GM13976 (cell line): ENCODE results near the gene TUB.

Source experiments
- DNase-seq: peaks from one replicate; pipeline ENCODE4 v3.0.0; 2012; ENCODE audit warnings: low spot score
- in situ Hi-C: fragments of 300-500 bp; cut with MboI; formaldehyde crosslinking; loops from one replicate; pipeline ENCODE4 v1.12.0; 2022; ENCODE audit warnings: low sequenced_read_pairs, mixed read lengths, inconsistent platforms; ENCODE audit not compliant: unreplicated experiment
- TF ChIP-seq, protein P1 (sequence below): IDR thresholded peaks from 2 replicates; pipeline ENCODE4 v1.5.1; 2012; ENCODE audit warnings: borderline replicate concordance, mild to moderate bottlenecking; ENCODE audit not compliant: insufficient read depth; ENCODE audit errors: extremely low read depth, missing control alignments, control extremely low read depth

The TUB gene

DNA sequence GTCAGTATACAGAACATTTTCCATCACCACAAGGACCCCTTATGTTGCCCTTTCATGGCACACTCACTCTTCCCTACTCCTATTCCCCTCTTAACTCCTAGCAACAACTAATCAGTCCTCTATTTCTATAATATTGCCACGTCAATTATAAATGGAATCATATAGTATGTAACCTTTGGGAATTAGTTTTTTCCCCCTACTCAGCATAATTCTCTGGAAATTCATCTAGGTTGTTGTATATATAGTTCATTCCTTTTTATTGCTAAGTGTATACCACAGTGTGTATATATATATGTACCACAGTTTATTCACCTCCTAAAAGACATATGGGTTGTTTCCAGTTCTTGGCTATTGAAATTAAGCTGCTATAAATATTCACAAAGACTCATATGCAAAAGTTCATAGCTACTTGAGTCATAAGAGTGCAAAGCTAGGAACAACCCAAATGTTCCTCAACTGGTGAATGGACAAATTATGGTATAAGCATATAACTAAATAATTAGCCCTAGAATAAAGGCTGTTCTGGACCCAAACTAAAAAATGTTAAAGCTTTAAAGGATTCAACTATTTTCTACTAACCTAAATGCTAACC lies 41.3 kb downstream of the TUB start:
- in situ Hi-C loops: no loop called here
- TF ChIP-seq, protein P1, sequence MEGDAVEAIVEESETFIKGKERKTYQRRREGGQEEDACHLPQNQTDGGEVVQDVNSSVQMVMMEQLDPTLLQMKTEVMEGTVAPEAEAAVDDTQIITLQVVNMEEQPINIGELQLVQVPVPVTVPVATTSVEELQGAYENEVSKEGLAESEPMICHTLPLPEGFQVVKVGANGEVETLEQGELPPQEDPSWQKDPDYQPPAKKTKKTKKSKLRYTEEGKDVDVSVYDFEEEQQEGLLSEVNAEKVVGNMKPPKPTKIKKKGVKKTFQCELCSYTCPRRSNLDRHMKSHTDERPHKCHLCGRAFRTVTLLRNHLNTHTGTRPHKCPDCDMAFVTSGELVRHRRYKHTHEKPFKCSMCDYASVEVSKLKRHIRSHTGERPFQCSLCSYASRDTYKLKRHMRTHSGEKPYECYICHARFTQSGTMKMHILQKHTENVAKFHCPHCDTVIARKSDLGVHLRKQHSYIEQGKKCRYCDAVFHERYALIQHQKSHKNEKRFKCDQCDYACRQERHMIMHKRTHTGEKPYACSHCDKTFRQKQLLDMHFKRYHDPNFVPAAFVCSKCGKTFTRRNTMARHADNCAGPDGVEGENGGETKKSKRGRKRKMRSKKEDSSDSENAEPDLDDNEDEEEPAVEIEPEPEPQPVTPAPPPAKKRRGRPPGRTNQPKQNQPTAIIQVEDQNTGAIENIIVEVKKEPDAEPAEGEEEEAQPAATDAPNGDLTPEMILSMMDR: no peak
- no peak for DNase-seq

DNA sequence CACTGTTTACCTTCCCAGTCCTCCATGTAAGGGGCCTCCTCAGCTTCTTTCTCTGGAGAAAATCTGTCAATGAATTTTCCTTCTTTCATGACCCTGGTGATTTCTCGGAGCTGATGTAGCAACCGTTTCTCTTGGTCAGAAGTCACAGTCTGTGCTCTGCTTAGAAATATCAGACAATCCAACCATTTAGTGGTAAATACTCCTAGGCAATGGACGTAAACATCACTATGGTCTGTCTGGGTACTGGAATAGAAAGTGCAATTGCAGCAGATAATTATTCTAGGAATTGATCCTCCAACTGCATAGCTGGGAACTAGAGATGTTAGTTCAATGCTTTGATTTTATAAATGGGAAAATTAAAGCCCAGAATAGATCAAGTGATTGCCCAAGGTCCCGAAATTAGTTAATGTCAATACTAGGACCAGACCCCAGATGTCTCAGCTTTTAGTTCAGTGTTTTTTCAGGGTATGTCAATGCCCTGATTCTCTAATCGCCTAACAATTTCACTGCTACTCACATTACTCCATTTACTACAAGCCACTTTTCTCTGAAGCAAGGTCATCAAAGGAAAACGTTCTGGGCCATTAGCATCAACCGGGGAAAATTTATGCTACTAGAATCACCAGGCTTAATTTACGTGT lies 45.8 kb downstream of the TUB start:
- TF ChIP-seq, protein P1: no peak
- in situ Hi-C loops: no loop called here
- DNase-seq: no peak

DNA sequence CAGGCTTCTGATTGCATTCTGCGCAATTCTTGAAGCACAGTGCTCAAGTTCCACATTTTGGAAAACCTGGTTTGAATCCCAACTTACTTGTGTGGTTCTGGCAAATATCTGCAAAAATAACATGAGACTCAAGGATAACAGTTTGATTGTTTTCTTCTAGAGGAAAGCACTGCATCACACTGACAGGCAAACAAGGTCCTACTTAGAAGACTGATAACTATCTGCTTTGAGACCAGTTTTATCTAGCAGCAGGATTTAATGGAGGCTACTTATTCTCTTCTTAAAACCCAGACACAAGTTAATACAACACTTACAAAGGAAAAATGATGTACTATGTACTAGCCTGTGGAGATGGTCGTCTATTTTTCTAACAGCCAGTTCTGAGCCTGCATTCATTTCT lies 46.4 kb downstream of the TUB start:
- DNase-seq: no peak
- TF ChIP-seq, protein P1: no peak
- in situ Hi-C loops: no loop called here

DNA sequence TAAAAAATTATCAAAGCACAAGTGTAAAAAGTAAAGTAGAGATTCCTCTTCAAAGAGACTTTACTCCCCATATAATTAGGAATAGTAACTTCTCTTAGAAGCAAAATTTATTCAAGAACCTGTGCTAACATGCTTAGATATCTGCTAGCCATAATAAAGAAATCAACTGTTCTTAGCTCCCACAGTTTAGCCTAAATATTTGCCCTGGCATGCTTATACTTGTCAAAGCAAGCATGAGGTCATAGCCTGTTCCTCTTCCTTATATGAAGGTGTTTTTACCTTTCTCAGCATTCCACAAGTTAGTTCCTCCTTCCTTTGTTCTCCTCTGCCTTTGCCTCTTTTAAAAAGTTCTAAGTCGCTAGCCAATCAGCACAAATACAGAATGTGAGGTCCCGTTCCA lies 57.5 kb downstream of the TUB start:
- DNase-seq: no peak
- TF ChIP-seq, protein P1: no peak
- in situ Hi-C loops: no loop called here

DNA sequence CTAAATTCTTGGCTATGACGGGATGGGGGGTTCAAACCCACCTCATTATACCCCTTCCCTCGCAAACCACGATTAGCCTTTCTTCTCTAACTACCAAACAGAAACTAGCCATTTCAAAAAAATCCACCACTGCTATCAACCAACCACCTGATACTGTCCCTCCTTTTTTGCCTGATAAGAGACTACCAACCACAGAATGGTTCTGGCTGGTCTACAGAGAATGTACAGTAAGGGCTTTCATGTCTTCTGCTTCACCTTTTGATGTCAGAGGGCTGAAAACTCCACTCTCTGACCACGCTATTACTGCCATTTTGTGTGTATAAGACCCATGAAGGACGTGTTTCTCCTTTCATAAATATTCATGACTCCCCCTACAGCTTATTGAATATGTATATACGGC lies 68.7 kb downstream of the TUB start:
- in situ Hi-C loops: no loop called here
- no peak for DNase-seq
- TF ChIP-seq, protein P1: no peak
